KBM-7 (cell line): ENCODE results near the gene SCAMP4.

ENCODE experiments used
- DNase-seq: peaks from one replicate; pipeline ENCODE4 v3.0.0-alpha.2; 2015
- in situ Hi-C: fragments of 300-500 bp; cut with MboI; formaldehyde crosslinking; loops from 2 replicates; pipeline ENCODE4 v1.14.3; 2020; ENCODE audit warnings: low sequenced_read_pairs, low pct_unique_long_range_greater_than_20kb, mixed read lengths

Gene SCAMP4

GRCh38 chr19:1905110-1905862, at the start of gene SCAMP4, which contains the start of gene ADAT3:
Gene SCAMP4 (plus strand): TSS chr19:1905399. CDS start chr19:1915020, 9,621 bp downstream.
Gene ADAT3 (plus strand): TSS chr19:1905399. CDS start chr19:1912048, 6,649 bp downstream.
- peak; percentile 97 for DNase-seq
- in situ Hi-C loops: no loop called here

GRCh38 chr19:1855828-1856255, 49.4 kb upstream of the SCAMP4 start:
- in situ Hi-C loops: no loop called here
- DNase-seq: no peak

- in situ Hi-C loops: no loop called here
- no peak for DNase-seq
Measured at GRCh38 chr19:1856345-1856697, 48.9 kb upstream of the SCAMP4 start.

- in situ Hi-C loops: no loop called here
- peak; percentile 95 for DNase-seq
Measured at GRCh38 chr19:1856698-1857603, 48.2 kb upstream of the SCAMP4 start.

GRCh38 chr19:1857648-1858326, 47.4 kb upstream of the SCAMP4 start:
- DNase-seq: peak; percentile 87
- in situ Hi-C loops: no loop called here

- in situ Hi-C loops: no loop called here
- DNase-seq: no peak
Measured at GRCh38 chr19:1858412-1859081, 46.7 kb upstream of the SCAMP4 start.

GRCh38 chr19:1859331-1859781, 45.8 kb upstream of the SCAMP4 start:
- in situ Hi-C loops: no loop called here

GRCh38 chr19:1860042-1860775, 45.0 kb upstream of the SCAMP4 start:
- DNase-seq: peak; percentile 79
- in situ Hi-C loops: no loop called here

More at GRCh38 chr19:1859331-1859781, 45.8 kb upstream of the SCAMP4 start:
- DNase-seq: no peak

- in situ Hi-C loops: no loop called here
- DNase-seq: no peak
Measured at GRCh38 chr19:1860821-1861598, 44.2 kb upstream of the SCAMP4 start.

GRCh38 chr19:1861599-1862031, 43.6 kb upstream of the SCAMP4 start:
- no peak for DNase-seq
- in situ Hi-C loops: no loop called here

- in situ Hi-C loops: no loop called here
Measured at GRCh38 chr19:1862068-1862423, 43.2 kb upstream of the SCAMP4 start.

GRCh38 chr19:1862424-1863327, 42.5 kb upstream of the SCAMP4 start:
- peak; percentile 78 for DNase-seq
- in situ Hi-C loops: no loop called here

More at GRCh38 chr19:1862068-1862423, 43.2 kb upstream of the SCAMP4 start:
- no peak for DNase-seq

GRCh38 chr19:1863328-1863637, 41.9 kb upstream of the SCAMP4 start, which contains the start of gene KLF16:
Gene KLF16 (minus strand): TSS chr19:1863579. CDS start chr19:1863497, 82 bp downstream.
- DNase-seq: no peak
- in situ Hi-C loops: no loop called here

GRCh38 chr19:1863638-1864479, 41.3 kb upstream of the SCAMP4 start:
- in situ Hi-C loops: no loop called here
- DNase-seq: peak; percentile 87

- in situ Hi-C loops: no loop called here
- DNase-seq: peak; percentile 79
Measured at GRCh38 chr19:1864480-1865171, 40.6 kb upstream of the SCAMP4 start.
